Subcutaneous adipose tissue (tissue), 4 donors: Measurements from ENCODE around the gene PPFIA4. TPM values are rescaled to one million over a fixed set of nuclear protein-coding genes. Genes with fewer than 3 reads are reported as not detected.

ENCODE experiments used
- CTCF ChIP-seq: fragments of 450-650 bp; IDR thresholded peaks from one replicate; pipeline ENCODE4 v1.5.1; 2016; ENCODE audit warnings: low read depth, mild to moderate bottlenecking, control low read depth, antibody characterized with exemption, moderate library complexity
- total RNA-seq, 4 donors: library from RNA; depleted of rRNA; stranded (reverse); fragments of >200 nt; gene quantifications; one replicate each; pipeline ENCODE4 v1.1.0, GENCODE V29; 2016

Gene PPFIA4
- total RNA-seq, 4 donors from 2014 or later = 0.16 to 0.19 (median 0.17) TPM; not detected in 1

GRCh38 chr1:203050826-203051225 is 24.5 kb downstream of the PPFIA4 start:
- TF ChIP-seq CTCF = no peak

- TF ChIP-seq CTCF = no peak
Measured at GRCh38 chr1:203051841-203052324, 25.6 kb downstream of the PPFIA4 start.

- no peak for TF ChIP-seq CTCF
Measured at GRCh38 chr1:203052601-203053000, 26.3 kb downstream of the PPFIA4 start.

- no peak for TF ChIP-seq CTCF
Measured at GRCh38 chr1:203054184-203054583, 27.9 kb downstream of the PPFIA4 start.

GRCh38 chr1:203054642-203055041 is 28.4 kb downstream of the PPFIA4 start:
- no peak for TF ChIP-seq CTCF

- TF ChIP-seq CTCF = no peak
Measured at GRCh38 chr1:203055161-203055799, 29.0 kb downstream of the PPFIA4 start.

GRCh38 chr1:203056012-203056411 is 29.7 kb downstream of the PPFIA4 start:
- no peak for TF ChIP-seq CTCF
